IMR-90 (cell line): Measurements from ENCODE around the gene NR1H4. TPM values are rescaled to one million over a fixed set of nuclear protein-coding genes. Genes with fewer than 3 reads are reported as not detected.

Experiments used
- ATAC-seq: fragments of 200-7000 bp; cut with Tn5 transposase; 2 replicates; pipeline ENCODE4 v1.9.1; 2020; ENCODE audit warnings: low read depth, mild to moderate bottlenecking, moderate library complexity
- BruUV-seq: library from RNA; stranded (reverse); fragments of 400-500 nt; replicated peaks from 2 replicates; lab custom pipeline; 2021; lab: Mats Ljungman, UMichigan
- CTCF ChIA-PET: fragments of 300-600 bp; formaldehyde crosslinking; extraction: SDS; loops from one replicate; lab custom pipeline; 2021; ENCODE audit warnings: antibody characterized with exemption; lab: Yijun Ruan, JAX
- POLR2A ChIA-PET: fragments of 300-600 bp; sonication (Branson Sonifier 250); formaldehyde crosslinking; loops from one replicate; lab custom pipeline; 2022; ENCODE audit warnings: antibody characterized with exemption; ENCODE audit not compliant: unreplicated experiment; lab: Charles Lee
- DNase-seq: peaks from one replicate; pipeline ENCODE4 v3.0.0; 2013
- H2AFZ ChIP-seq: replicated peaks from 2 replicates; pipeline ENCODE3; 2013; ENCODE audit warnings: low read length, mild to moderate bottlenecking; ENCODE audit not compliant: poor library complexity
- H2AK5ac ChIP-seq: 2 replicates; pipeline ENCODE4 v1.6.1; 2013; ENCODE audit warnings: low read depth, low read length, inconsistent platforms
- H2AK9ac ChIP-seq: replicated peaks from 2 replicates; pipeline ENCODE3; 2013; ENCODE audit warnings: mild to moderate bottlenecking, low read depth, low read length, moderate library complexity; ENCODE audit not compliant: poor library complexity
- H2BK120ac ChIP-seq: 2 replicates; pipeline ENCODE4 v1.6.1; 2013; ENCODE audit warnings: low read depth, low read length, inconsistent platforms
- H2BK15ac ChIP-seq: 3 replicates; pipeline ENCODE4 v1.6.1; 2013; ENCODE audit warnings: low read depth, low read length, inconsistent platforms
- H2BK20ac ChIP-seq: 2 replicates; pipeline ENCODE4 v1.6.1; 2013; ENCODE audit warnings: low read depth, mild to moderate bottlenecking, inconsistent platforms, low read length, moderate library complexity
- H2BK5ac ChIP-seq: 2 replicates; pipeline ENCODE4 v1.6.1; 2013; ENCODE audit warnings: mild to moderate bottlenecking, low read depth, low read length, inconsistent platforms; ENCODE audit not compliant: poor library complexity, severe bottlenecking
- H3K14ac ChIP-seq: replicated peaks from 2 replicates; pipeline ENCODE4 v1.6.1; 2013; ENCODE audit warnings: low read depth, low read length, inconsistent platforms
- H3K18ac ChIP-seq: 2 replicates; pipeline ENCODE4 v1.6.1; 2013; ENCODE audit warnings: low read depth, low read length, control low read depth
- H3K23ac ChIP-seq: 2 replicates; pipeline ENCODE4 v1.6.1; 2013; ENCODE audit warnings: low read depth, low read length, inconsistent platforms
- H3K27ac ChIP-seq: 2 replicates; pipeline ENCODE4 v1.5.1; 2013; ENCODE audit warnings: mild to moderate bottlenecking, control low read depth, low read length; ENCODE audit not compliant: insufficient read depth
- H3K27me3 ChIP-seq: 2 replicates; pipeline ENCODE4 v1.6.1; 2013; ENCODE audit warnings: low read length; ENCODE audit not compliant: control insufficient read depth, insufficient read depth
- H3K36me3 ChIP-seq: 2 replicates; pipeline ENCODE4 v1.6.1; 2013; ENCODE audit warnings: low read length, mixed read lengths; ENCODE audit not compliant: control insufficient read depth, insufficient read depth
- H3K4ac ChIP-seq: 2 replicates; pipeline ENCODE4 v1.6.1; 2013; ENCODE audit warnings: low read depth, low read length, inconsistent platforms
- H3K4me1 ChIP-seq: 2 replicates; pipeline ENCODE4 v1.6.1; 2013; ENCODE audit warnings: low read length, mixed read lengths; ENCODE audit not compliant: control insufficient read depth, insufficient read depth
- H3K4me2 ChIP-seq: 2 replicates; pipeline ENCODE4 v1.6.1; 2013; ENCODE audit warnings: low read depth, mild to moderate bottlenecking, control low read depth, low read length, moderate library complexity
- H3K4me3 ChIP-seq: 2 replicates; pipeline ENCODE4 v1.5.1; 2013; ENCODE audit warnings: low read depth, mild to moderate bottlenecking, control low read depth, low read length, moderate library complexity; ENCODE audit not compliant: insufficient read depth
- H3K56ac ChIP-seq: 2 replicates; pipeline ENCODE4 v1.6.1; 2013; ENCODE audit warnings: low read length, inconsistent platforms; ENCODE audit not compliant: insufficient read depth; ENCODE audit errors: extremely low read depth
- H3K79me1 ChIP-seq, 2 experiments: 2 replicates each; pipeline ENCODE4 v1.6.1; 2013; ENCODE audit warnings: low read length in 2 of 2, inconsistent platforms in 1 of 2, low read depth in 1 of 2
- H3K9ac ChIP-seq: 2 replicates; pipeline ENCODE4 v1.6.1; 2013; ENCODE audit warnings: low read depth, low read length, control low read depth
- H3K9me1 ChIP-seq: 2 replicates; pipeline ENCODE4 v1.6.1; 2013; ENCODE audit warnings: low read length, inconsistent platforms; ENCODE audit not compliant: insufficient read depth
- H3K9me3 ChIP-seq: 2 replicates; pipeline ENCODE4 v1.6.1; 2013; ENCODE audit warnings: low read length; ENCODE audit not compliant: control insufficient read depth, insufficient read depth
- H4K20me1 ChIP-seq: 2 replicates; pipeline ENCODE4 v1.6.1; 2013; ENCODE audit warnings: low read length, inconsistent platforms; ENCODE audit not compliant: insufficient read depth
- H4K5ac ChIP-seq: 2 replicates; pipeline ENCODE4 v1.6.1; 2013; ENCODE audit warnings: mild to moderate bottlenecking, low read depth, low read length, control low read depth
- H4K8ac ChIP-seq, 2 experiments: 2 replicates each; pipeline ENCODE4 v1.6.1; 2013; ENCODE audit warnings: low read depth in 2 of 2, low read length in 2 of 2, control low read depth in 1 of 2, inconsistent platforms in 1 of 2
- H4K91ac ChIP-seq: 2 replicates; pipeline ENCODE4 v1.6.1; 2013; ENCODE audit warnings: low read depth, low read length, inconsistent platforms; ENCODE audit not compliant: insufficient read depth
- BHLHE40 ChIP-seq: fragments of 150-350 bp; IDR thresholded peaks from 2 replicates; pipeline ENCODE4 v1.6.1; 2016; ENCODE audit warnings: mild to moderate bottlenecking, low read depth, low read length
- CEBPB ChIP-seq: IDR thresholded peaks from 2 replicates; pipeline ENCODE4 v1.6.1; 2012; ENCODE audit warnings: low read depth, low read length, improper control_type of control experiment
- CHD1 ChIP-seq: IDR thresholded peaks from 2 replicates; pipeline ENCODE4 v1.6.1; 2012; ENCODE audit warnings: low read depth, low read length, improper control_type of control experiment
- MAFK ChIP-seq: IDR thresholded peaks from 2 replicates; pipeline ENCODE4 v1.6.1; 2012; ENCODE audit warnings: low read depth, low read length, improper control_type of control experiment
- MAZ ChIP-seq: IDR thresholded peaks from 2 replicates; pipeline ENCODE4 v1.6.1; 2012; ENCODE audit warnings: low read depth, mild to moderate bottlenecking, low read length, improper control_type of control experiment, moderate library complexity, borderline replicate concordance
- MXI1 ChIP-seq: IDR thresholded peaks from 2 replicates; pipeline ENCODE4 v1.6.1; 2012; ENCODE audit warnings: low read depth, mild to moderate bottlenecking, low read length, moderate library complexity, borderline replicate concordance
- NFE2L2 ChIP-seq: fragments of 150-350 bp; IDR thresholded peaks from 2 replicates; pipeline ENCODE4 v1.6.1; 2016; ENCODE audit warnings: low read depth, mild to moderate bottlenecking, low read length
- POLR2A ChIP-seq: IDR thresholded peaks from 2 replicates; pipeline ENCODE4 v1.6.1; 2012; ENCODE audit warnings: mild to moderate bottlenecking, low read depth, low read length
- RAD21 ChIP-seq: IDR thresholded peaks from 2 replicates; pipeline ENCODE4 v1.6.1; 2012; ENCODE audit warnings: low read length, improper control_type of control experiment
- RCOR1 ChIP-seq: IDR thresholded peaks from 2 replicates; pipeline ENCODE4 v1.6.1; 2012; ENCODE audit warnings: mild to moderate bottlenecking, low read length, improper control_type of control experiment; ENCODE audit not compliant: insufficient replicate concordance
- RFX5 ChIP-seq: IDR thresholded peaks from 2 replicates; pipeline ENCODE4 v1.8.0; 2012; ENCODE audit warnings: low read depth, mild to moderate bottlenecking, low read length, moderate library complexity
- SMC3 ChIP-seq: fragments of 150-350 bp; IDR thresholded peaks from 2 replicates; pipeline ENCODE4 v1.6.1; 2016; ENCODE audit warnings: low read depth, mild to moderate bottlenecking, antibody characterized with exemption, low read length, moderate library complexity
- WGBS, 2 experiments: methylation state at CpG; one replicate each; pipeline versions ENCODE4 v1.1.5 to v1.1.7; 2013; ENCODE audit warnings: missing lambda C conversion rate in 2 of 2; ENCODE audit not compliant: insufficient read length in 1 of 2; ENCODE audit errors: extremely low coverage in 2 of 2; 5-methylcytosine and 5-hydroxymethylcytosine counted together
- dilution Hi-C: fragments of 300-500 bp; cut with HindIII; formaldehyde crosslinking; loops from one replicate; pipeline ENCODE4 v1.14.3; 2018; ENCODE audit warnings: low sequenced_read_pairs; ENCODE audit not compliant: unreplicated experiment
- in situ Hi-C: fragments of 300-500 bp; cut with MboI; formaldehyde crosslinking; loops from 3 replicates; pipeline ENCODE4 v1.14.3; 2019; ENCODE audit warnings: low sequenced_read_pairs, inconsistent platforms, mixed read lengths
- intact Hi-C: fragments of 100-400 bp; cut with micrococcal nuclease; formaldehyde crosslinking; loops from 2 replicates; pipeline ENCODE4 v1.10.0; 2022
- polyA plus RNA-seq, 3 experiments: library from polyadenylated mRNA; depleted of rRNA; stranded (reverse); fragments of >200 nt; gene quantifications; 2 replicates each; pipeline ENCODE4 v1.2.3, GENCODE V29; 2012; ENCODE audit warnings: low replicate concordance in 1 of 3
- total RNA-seq: library from RNA; depleted of rRNA; stranded (reverse); fragments of >200 nt; gene quantifications from 2 replicates; pipeline ENCODE4 v1.2.3, GENCODE V29; 2012
- TF ChIP-seq, protein P1 (sequence below): conservative IDR thresholded peaks from 2 replicates; pipeline ENCODE4 v1.5.1; 2012; ENCODE audit warnings: mild to moderate bottlenecking, low read depth, low read length, improper control_type of control experiment
- TF ChIP-seq, protein P2 (sequence below): fragments of 150-350 bp; IDR thresholded peaks from 2 replicates; pipeline ENCODE4 v1.6.1; 2017; ENCODE audit warnings: mild to moderate bottlenecking, antibody characterized with exemption, low read length, low read depth
- TF ChIP-seq, protein P3 (sequence below): fragments of 150-350 bp; IDR thresholded peaks from 2 replicates; pipeline ENCODE4 v1.6.1; 2016; ENCODE audit warnings: low read depth, mild to moderate bottlenecking, low read length, moderate library complexity, borderline replicate concordance

The NR1H4 gene
- total and polyA plus RNA-seq, 2 of the 4 experiments (the other 2 are of a cell fraction) = not detected

DNA sequence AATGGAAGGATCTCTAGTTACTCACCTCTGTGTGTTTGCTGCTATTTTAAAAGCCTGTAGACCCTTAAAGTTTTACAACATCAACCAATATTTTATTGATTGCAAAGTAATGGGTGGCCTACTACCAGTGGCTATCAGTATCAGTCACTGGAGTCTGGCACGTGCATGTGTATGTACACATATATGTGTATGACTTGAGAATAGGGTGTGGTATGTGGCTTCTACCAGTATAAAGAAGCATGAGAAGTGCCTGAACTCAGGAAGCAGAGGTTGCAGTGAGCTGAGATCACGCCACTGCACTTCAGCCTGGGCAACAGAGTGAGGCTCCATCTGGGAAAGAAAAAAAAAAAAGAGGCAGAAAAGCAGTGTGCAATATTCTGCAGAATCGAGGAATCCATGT lies 54.4 kb downstream of the NR1H4 start:
- in situ Hi-C loops = loop anchor here (25.0 kb wide), 1 partner anchor 166 kb away; the partner anchor contains the start of gene SLC17A8
- no peak overlapping the region for H3K27ac ChIP-seq
- no peaks in the 10 kb centered on the region; the same call in 1 of the 2 replicates for H3K9me1 ChIP-seq
- no CpG with 5 or more reads among the region's 3 CpGs for WGBS, 2 experiments
- intact Hi-C loops = no loop called here
- no peak overlapping the region for H4K5ac ChIP-seq
- no peak overlapping the region for H3K4ac ChIP-seq
- no peak overlapping the region for H4K91ac ChIP-seq
- no peak overlapping the region for H2AFZ ChIP-seq
- H2BK15ac ChIP-seq = no peak overlapping the region
- H3K27me3 ChIP-seq = peaks cover 4% of the 10 kb centered on the region; the same call in 1 of the 2 replicates
- H3K4me3 ChIP-seq = no peak overlapping the region
- H2AK9ac ChIP-seq = no peak overlapping the region
- no peak overlapping the region for H3K18ac ChIP-seq
- dilution Hi-C loops = no loop called here
- H4K8ac ChIP-seq = no peak overlapping the region
- H3K56ac ChIP-seq = no peak overlapping the region
- DNase-seq (no peak), ATAC-seq (no peak)
- H2BK5ac ChIP-seq = no peak overlapping the region
- ChIA-PET CTCF (no interaction called here), POLR2A (no interaction called here)
- TF ChIP-seq CHD1 = no peak
- no peak for TF ChIP-seq NFE2L2
- TF ChIP-seq, protein P1, sequence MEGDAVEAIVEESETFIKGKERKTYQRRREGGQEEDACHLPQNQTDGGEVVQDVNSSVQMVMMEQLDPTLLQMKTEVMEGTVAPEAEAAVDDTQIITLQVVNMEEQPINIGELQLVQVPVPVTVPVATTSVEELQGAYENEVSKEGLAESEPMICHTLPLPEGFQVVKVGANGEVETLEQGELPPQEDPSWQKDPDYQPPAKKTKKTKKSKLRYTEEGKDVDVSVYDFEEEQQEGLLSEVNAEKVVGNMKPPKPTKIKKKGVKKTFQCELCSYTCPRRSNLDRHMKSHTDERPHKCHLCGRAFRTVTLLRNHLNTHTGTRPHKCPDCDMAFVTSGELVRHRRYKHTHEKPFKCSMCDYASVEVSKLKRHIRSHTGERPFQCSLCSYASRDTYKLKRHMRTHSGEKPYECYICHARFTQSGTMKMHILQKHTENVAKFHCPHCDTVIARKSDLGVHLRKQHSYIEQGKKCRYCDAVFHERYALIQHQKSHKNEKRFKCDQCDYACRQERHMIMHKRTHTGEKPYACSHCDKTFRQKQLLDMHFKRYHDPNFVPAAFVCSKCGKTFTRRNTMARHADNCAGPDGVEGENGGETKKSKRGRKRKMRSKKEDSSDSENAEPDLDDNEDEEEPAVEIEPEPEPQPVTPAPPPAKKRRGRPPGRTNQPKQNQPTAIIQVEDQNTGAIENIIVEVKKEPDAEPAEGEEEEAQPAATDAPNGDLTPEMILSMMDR = no peak
- TF ChIP-seq RAD21 = no peak
- no peak for TF ChIP-seq BHLHE40
- TF ChIP-seq, protein P2, sequence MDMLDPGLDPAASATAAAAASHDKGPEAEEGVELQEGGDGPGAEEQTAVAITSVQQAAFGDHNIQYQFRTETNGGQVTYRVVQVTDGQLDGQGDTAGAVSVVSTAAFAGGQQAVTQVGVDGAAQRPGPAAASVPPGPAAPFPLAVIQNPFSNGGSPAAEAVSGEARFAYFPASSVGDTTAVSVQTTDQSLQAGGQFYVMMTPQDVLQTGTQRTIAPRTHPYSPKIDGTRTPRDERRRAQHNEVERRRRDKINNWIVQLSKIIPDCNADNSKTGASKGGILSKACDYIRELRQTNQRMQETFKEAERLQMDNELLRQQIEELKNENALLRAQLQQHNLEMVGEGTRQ = no peak
- no peak for TF ChIP-seq MAZ
- no peak for TF ChIP-seq POLR2A
- TF ChIP-seq MAFK = no peak
- no peak for TF ChIP-seq MXI1
- TF ChIP-seq RCOR1 = no peak
- TF ChIP-seq CEBPB = no peak
- TF ChIP-seq, protein P3, sequence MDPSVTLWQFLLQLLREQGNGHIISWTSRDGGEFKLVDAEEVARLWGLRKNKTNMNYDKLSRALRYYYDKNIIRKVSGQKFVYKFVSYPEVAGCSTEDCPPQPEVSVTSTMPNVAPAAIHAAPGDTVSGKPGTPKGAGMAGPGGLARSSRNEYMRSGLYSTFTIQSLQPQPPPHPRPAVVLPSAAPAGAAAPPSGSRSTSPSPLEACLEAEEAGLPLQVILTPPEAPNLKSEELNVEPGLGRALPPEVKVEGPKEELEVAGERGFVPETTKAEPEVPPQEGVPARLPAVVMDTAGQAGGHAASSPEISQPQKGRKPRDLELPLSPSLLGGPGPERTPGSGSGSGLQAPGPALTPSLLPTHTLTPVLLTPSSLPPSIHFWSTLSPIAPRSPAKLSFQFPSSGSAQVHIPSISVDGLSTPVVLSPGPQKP = no peak
- no peak for TF ChIP-seq RFX5
- TF ChIP-seq SMC3 = no peak
- H4K20me1 ChIP-seq = no peaks in the 10 kb centered on the region
- no peaks in the 10 kb centered on the region for H3K36me3 ChIP-seq
- H3K14ac ChIP-seq = no peak overlapping the region
- no peak overlapping the region for H3K23ac ChIP-seq
- H3K4me1 ChIP-seq = no peaks in the 10 kb centered on the region
- H3K9ac ChIP-seq = no peak overlapping the region
- no peak overlapping the region for H3K4me2 ChIP-seq
- H2BK20ac ChIP-seq = no peak overlapping the region
- no peak overlapping the region for H2BK120ac ChIP-seq
- no TSS peak for BruUV-seq
- H2AK5ac ChIP-seq = no peak overlapping the region
- no peaks in the 10 kb centered on the region for H3K79me1 ChIP-seq
- no peaks in the 10 kb centered on the region for H3K9me3 ChIP-seq
